HG02623 (cell line): Measurements from ENCODE around the gene HAO2.

Experiments
- ATAC-seq: cut with Tn5 transposase; IDR thresholded peaks from one replicate; pipeline ENCODE4 v1.9.1; 2021; ENCODE audit warnings: moderate library complexity; ENCODE audit not compliant: unreplicated experiment

Gene HAO2

DNA sequence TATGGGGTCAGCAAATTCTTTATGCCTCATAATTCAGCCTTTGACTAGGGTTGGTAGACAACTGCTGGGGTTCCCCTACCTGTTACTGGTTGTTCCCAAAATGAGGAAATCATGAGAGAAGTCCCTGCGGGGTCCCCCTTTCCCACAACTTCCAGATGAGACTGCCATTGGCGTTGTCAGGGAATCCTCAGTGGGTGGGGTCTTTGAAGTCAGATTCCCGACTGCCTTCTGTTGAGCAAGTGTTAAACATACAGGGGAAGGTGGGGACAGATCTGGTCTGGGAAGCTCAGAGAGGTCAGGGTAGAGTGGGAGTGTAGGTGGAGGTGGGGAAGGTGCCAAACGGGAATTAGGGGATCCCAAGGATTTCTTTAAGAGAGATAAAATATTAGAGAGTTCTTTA lies 61.1 kb downstream of the HAO2 start:
- ATAC-seq, result no peak

GRCh38 chr1:119430486-119430885 lies 61.9 kb downstream of the HAO2 start:
- no peak for ATAC-seq

DNA sequence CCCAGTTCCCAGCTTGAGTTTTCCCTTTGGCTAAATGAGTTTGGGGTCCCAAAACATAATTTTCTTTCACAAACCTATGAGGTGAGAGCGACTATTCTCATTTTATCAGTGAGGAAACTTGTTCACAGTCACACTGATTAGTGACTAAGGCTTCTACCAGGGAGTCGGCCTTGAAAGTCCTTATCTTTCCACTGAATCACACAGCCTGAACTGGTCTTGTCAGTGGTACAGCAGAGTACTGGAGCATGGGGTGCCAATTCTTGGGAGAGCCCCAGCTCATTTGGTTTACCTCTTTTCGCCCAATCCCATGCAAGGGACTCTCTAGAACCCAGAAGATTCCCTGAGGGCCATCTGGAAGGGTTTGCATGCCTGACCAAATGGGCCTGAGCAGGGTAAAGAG lies 63.3 kb downstream of the HAO2 start:
- no peak for ATAC-seq

DNA sequence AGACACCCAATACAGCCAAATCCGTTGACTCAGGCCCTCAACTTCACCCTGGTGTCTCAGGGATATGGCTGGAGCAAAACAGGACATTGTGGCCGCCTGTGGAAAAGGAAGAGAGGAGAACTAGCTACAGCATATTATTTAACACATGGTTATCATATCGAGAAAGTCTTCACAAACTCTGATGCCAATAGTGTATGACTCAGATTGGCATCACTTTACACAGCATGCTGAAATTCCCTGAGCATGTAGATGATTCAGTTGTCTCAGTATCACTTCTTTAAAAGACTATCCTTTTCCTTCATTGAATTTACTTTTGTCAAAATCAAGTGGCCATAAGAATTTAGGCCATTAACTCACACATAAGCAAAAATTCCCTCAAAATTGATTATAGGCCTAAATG lies 66.5 kb downstream of the HAO2 start:
- ATAC-seq, result no peak

DNA sequence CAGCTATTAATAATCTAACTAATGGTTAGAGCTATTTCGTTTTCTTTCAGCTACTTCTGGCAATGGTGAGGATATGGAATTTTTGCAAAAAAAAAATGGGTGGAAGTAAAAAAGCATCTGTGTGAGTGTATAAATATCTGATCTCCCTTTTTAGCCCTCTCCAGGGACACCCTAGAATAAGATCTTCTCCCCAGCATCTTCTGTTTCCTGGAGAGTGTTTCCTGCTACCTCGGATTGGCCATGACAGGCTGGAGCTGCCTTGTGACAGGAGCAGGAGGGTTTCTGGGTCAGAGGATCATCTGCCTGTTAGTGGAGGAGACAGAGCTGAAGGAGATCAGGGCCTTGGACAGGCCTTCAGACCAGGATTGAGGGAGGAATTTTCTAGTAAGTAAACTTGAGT lies 70.2 kb downstream of the HAO2 start:
- ATAC-seq, result no peak

GRCh38 chr1:119440721-119441307 lies 72.2 kb downstream of the HAO2 start:
- no peak for ATAC-seq

DNA sequence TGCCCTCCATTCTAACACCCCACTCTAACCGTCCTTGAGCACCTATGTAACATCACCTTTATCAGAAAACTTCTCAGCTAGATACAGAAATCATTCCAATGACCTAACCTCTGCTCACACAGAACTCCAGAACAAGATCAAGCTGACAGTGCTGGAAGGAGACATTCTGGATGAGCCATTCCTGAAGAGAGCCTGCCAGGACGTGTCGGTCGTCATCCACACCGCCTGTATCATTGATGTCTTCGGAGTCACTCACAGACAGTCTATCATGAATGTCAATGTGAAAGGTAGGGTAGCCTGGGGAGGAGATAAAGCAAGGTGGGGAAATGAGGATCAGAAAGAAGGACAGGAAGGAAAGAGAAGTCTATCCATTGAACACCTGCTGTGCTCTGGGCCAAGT lies 74.2 kb downstream of the HAO2 start:
- ATAC-seq, result no peak
